Thyroid gland (tissue), 4 donors: ENCODE measurements around the gene FGF5.

Experiments used
- CTCF ChIP-seq, 6 experiments: fragments of 200-600 bp in 3 of 6; fragments of 450-650 bp in 3 of 6; sonication (generic) in 3 of 6; IDR thresholded peaks; one replicate each; pipeline ENCODE4 v1.5.1; 2016 to 2019; ENCODE audit warnings: antibody characterized with exemption in 6 of 6, mild to moderate bottlenecking in 2 of 6, inconsistent platforms in 1 of 6, moderate library complexity in 1 of 6
- POLR2A ChIP-seq, 2 donors: fragments of 450-650 bp; IDR thresholded peaks; one replicate each; pipeline ENCODE4 v1.6.1; 2017; ENCODE audit warnings: antibody characterized with exemption in 2 of 2, mild to moderate bottlenecking in 2 of 2, moderate library complexity in 1 of 2

- TF ChIP-seq CTCF (IDR thresholded peaks at IDR 0.05) (no peak), POLR2A (IDR thresholded peaks at IDR 0.05) (no peak)
Observed at GRCh38 chr4:80312124-80312523, 45.7 kb downstream of the FGF5 start.
